SK-N-MC (cell line): ENCODE data around the gene CRYGN.

Experiments
- EZH2 ChIP-seq: fragments of 200-600 bp; sonication (generic); IDR thresholded peaks from one replicate; pipeline ENCODE4 v1.6.1; 2017; ENCODE audit warnings: antibody characterized with exemption
- POLR2AphosphoS5 ChIP-seq: IDR thresholded peaks from 2 replicates; pipeline ENCODE4 v1.6.1; 2012; ENCODE audit warnings: mild to moderate bottlenecking, low read depth, low read length, borderline replicate concordance

DNA sequence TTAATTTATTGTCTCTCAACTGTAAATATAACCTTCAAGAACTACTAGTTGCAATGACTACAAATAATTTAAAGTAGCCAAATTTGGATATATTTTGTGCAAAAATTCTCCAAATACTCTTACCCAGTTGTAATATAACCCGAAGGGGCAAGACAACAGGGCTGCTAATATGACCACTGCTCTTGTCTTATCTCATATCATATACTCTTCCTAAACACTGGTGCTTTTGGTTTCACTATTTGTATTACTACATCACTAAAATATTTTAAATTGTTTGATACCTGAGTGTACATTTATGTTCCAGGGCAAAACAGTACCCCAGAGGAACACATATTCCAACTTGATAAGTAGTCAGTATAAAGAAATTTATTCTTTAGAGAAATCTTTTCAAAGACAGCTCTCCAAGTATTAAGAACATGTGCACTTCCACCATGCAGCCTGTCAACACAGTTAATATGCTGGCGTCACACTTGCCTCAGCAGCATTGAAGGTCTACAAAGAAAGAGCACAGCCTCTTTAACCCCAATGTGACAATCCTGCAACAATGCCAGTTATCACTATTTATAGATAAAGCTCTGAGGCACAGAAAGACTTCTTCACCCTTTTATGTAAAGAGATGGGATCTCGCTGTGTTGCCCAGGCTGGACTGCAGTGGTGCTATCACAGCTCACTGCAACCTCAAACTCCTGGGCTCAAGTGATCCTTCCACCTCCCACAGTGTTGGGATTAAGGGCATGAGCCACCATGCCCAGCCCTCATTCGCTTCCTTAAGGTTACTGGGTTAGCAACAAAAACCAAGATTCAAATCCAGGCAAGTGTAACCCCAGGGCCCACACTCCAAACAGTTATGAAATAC, 41.9 kb upstream of the CRYGN start:
- no peak for TF ChIP-seq POLR2AphosphoS5
- no peak for TF ChIP-seq EZH2
